GM12891 (cell line): ENCODE measurements around the gene PIK3R5.

ENCODE experiments used
- POLR2A ChIP-seq: IDR thresholded peaks from 2 replicates; pipeline ENCODE4 v1.6.1; 2011; ENCODE audit warnings: low read depth, low read length, control low read depth
- TAF1 ChIP-seq: IDR thresholded peaks from 2 replicates; pipeline ENCODE4 v1.6.1; 2011; ENCODE audit warnings: low read depth, low read length, control low read depth

DNA sequence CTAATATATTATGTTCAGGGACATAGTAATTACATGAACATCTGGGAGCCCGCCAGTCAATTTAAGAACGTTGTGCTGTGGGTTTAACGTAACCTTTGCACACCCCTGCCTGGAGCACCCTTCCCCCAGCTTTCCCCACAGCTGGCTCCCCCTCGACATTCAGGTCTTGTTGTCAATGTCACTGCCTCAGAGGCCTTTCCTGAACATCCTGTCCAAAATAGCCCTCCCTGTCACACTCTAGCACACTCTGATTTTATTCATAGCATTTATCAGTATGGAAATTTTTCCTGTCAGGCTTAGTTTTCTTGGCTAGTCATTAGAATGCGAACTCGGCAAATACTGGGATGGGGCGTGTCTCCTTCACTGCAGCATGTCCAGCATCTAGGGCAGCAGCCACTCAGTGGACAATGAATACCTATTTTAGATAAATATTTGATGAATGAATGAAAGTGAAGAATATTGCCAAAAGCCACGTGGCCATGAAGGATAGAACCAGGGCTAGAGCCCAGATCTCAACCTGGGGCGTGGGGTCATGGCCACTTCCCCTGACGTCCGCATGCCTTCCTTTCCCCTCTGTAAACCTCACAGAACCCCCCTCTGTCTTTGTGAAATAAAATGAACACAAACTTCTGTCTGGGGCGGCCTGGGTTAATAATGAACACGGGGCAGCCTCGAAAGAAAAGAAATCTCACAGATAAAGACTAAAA, 108.5 kb downstream of the PIK3R5 start:
- peak; percentile 43; the same call in 1 of the 2 replicates for TF ChIP-seq POLR2A
- no peak for TF ChIP-seq TAF1
